CMK (cell line): ENCODE measurements around the gene SLC29A1.

Experiments
- DNase-seq: peaks from one replicate; pipeline ENCODE4 v3.0.0-alpha.2; 2010; ENCODE audit warnings: low read depth

The SLC29A1 gene

GRCh38 chr6:44268095-44268628, 44.8 kb downstream of the SLC29A1 start:
- no peak for DNase-seq

- no peak for DNase-seq
Measured at GRCh38 chr6:44269178-44269920, 46.0 kb downstream of the SLC29A1 start.

GRCh38 chr6:44269921-44270525, 46.6 kb downstream of the SLC29A1 start, which contains the start of gene TMEM151B:
TSS of gene TMEM151B (plus strand) at chr6:44270450. CDS start at chr6:44270743, 293 bp downstream.
- no peak for DNase-seq

GRCh38 chr6:44270526-44271405, 47.4 kb downstream of the SLC29A1 start:
- no peak for DNase-seq

- no peak for DNase-seq
Measured at GRCh38 chr6:44271406-44271723, 48.0 kb downstream of the SLC29A1 start.

GRCh38 chr6:44271914-44272313, 48.5 kb downstream of the SLC29A1 start:
- DNase-seq = no peak

GRCh38 chr6:44272529-44272928, 49.1 kb downstream of the SLC29A1 start:
- no peak for DNase-seq

GRCh38 chr6:44272999-44273566, 49.7 kb downstream of the SLC29A1 start:
- DNase-seq = no peak

GRCh38 chr6:44273617-44274016, 50.2 kb downstream of the SLC29A1 start:
- DNase-seq = no peak

GRCh38 chr6:44275271-44275748, 51.9 kb downstream of the SLC29A1 start:
- no peak for DNase-seq

- no peak for DNase-seq
Measured at GRCh38 chr6:44275749-44276648, 52.6 kb downstream of the SLC29A1 start.

GRCh38 chr6:44276667-44277640, 53.6 kb downstream of the SLC29A1 start:
- no peak for DNase-seq

GRCh38 chr6:44277763-44278162, 54.4 kb downstream of the SLC29A1 start:
- DNase-seq = no peak

- DNase-seq = no peak
Measured at GRCh38 chr6:44278315-44278714, 54.9 kb downstream of the SLC29A1 start.

GRCh38 chr6:44278774-44279697, 55.6 kb downstream of the SLC29A1 start:
- no peak for DNase-seq
